ENCODE measurements around the gene KPNA4.

DNA sequence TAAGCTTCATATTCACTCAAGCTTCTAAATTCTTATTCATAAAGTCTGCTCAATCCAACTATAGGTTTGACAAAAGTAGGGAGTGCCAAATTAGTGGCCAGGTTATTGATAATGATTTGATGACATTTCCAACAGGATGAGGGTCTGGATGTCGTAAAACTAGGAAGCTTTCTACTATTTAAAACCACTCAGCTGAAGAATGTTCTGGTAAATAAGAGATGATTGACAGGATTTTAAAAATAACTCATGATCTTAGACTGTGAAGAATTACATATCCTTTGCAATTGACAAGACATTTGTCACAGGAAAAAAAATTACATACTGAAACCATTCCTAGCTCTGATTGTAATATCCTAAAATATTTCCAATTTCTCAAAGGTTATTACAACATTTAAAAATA is 100.4 kb downstream of the KPNA4 start:
- TF ChIP-seq, protein P1, sequence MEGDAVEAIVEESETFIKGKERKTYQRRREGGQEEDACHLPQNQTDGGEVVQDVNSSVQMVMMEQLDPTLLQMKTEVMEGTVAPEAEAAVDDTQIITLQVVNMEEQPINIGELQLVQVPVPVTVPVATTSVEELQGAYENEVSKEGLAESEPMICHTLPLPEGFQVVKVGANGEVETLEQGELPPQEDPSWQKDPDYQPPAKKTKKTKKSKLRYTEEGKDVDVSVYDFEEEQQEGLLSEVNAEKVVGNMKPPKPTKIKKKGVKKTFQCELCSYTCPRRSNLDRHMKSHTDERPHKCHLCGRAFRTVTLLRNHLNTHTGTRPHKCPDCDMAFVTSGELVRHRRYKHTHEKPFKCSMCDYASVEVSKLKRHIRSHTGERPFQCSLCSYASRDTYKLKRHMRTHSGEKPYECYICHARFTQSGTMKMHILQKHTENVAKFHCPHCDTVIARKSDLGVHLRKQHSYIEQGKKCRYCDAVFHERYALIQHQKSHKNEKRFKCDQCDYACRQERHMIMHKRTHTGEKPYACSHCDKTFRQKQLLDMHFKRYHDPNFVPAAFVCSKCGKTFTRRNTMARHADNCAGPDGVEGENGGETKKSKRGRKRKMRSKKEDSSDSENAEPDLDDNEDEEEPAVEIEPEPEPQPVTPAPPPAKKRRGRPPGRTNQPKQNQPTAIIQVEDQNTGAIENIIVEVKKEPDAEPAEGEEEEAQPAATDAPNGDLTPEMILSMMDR (IDR thresholded peaks at IDR 0.05): no peak
- no peak for TF ChIP-seq POLR2A (IDR thresholded peaks at IDR 0.05)
- no peak for TF ChIP-seq EP300 (IDR thresholded peaks at IDR 0.05)
